T-helper 1 cell (primary cell): Measurements from ENCODE around the gene ANKRD22.
A peak's percentile ranks its signal among the peaks of the same experiment; 100 is the strongest.
"Not testable (repeated sequence)": the region's sequence is repeated elsewhere in the genome, so short reads cannot be mapped to it uniquely, and the experiment has no call there.

Experiments
- DNase-seq, 5 donors: peaks; one replicate each; pipeline ENCODE4 v3.0.0-alpha.2; 2012 to 2020

Gene ANKRD22

GRCh38 chr10:88877298-88877697 lies 25.7 kb upstream of the ANKRD22 start:
- DNase-seq = no peak

GRCh38 chr10:88875081-88875480 lies 23.4 kb upstream of the ANKRD22 start:
- no peak for DNase-seq

DNA sequence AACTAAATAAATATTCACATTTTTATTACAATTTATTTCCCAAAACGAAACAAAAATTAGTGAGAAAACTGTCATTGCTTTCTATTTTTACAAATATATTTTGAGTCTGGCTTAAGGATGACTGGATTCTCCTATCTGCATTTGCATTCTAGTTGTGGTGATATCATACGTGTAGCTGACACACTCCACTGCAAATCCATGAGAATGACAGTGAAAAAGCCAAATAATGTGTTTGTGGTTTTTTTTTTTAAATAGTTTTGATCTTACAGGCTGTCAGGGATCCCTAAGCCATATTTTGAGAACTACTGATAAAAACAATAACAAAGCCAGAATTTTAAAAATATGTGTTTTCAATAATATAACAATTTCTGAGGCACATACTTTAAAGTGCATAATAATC lies 22.6 kb upstream of the ANKRD22 start:
- no peak for DNase-seq

- no peak for DNase-seq
These were observed 22.1 kb upstream of the ANKRD22 start for GRCh38 chr10:88873757-88874156.

GRCh38 chr10:88870089-88870488 lies 18.4 kb upstream of the ANKRD22 start:
- no peak for DNase-seq

- no peak for DNase-seq
These were observed 14.8 kb upstream of the ANKRD22 start for GRCh38 chr10:88866454-88866853.

- DNase-seq = peak in 1 of 5 donors; percentile 31
These were observed 13.7 kb upstream of the ANKRD22 start for GRCh38 chr10:88865281-88865876.

DNA sequence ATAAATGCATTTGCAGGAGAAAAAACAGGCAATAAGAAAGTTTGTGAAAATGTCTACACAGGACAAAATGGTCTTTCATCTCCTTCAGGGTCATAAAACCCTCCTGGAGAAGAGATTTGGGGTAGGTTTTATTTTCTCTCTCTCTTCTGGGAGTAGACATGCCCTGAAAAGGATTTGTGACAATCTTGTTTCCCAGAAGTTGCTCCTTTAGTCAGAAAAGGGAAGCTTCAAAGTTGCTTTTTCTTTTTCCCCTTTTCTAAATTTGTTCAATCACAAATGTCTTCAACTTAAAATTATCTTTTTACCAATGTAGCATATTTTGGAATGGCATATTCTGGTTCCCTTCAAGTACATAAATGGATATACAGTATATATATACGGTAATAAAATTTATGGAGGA lies 9.4 kb upstream of the ANKRD22 start:
- no peak for DNase-seq

GRCh38 chr10:88858491-88858890 lies 6.8 kb upstream of the ANKRD22 start:
- peak in 1 of 5 donors; percentile 27 for DNase-seq

- no peak for DNase-seq
These were observed 6.2 kb upstream of the ANKRD22 start for GRCh38 chr10:88857831-88858230.

DNA sequence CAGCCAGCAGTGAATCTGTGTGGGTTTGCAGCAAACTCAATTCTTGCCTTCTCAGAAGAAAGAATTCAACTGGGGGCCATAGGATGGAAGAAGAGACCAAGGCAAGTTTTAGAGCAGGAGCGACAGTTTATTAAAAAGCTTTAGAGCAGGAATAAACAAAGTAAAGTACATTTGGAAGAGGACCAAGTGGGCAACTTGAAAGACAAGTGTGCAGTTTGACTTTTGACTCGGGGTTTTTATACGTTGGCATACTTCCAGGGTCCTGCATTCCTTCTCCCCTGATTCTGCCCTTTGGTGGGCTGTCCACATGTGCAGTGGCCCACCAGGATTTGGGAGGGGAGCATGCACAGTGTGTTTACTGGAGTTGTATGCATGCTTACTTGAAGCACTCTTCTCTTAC lies 3.0 kb upstream of the ANKRD22 start:
- no peak for DNase-seq

- no peak for DNase-seq
These were observed 1.7 kb upstream of the ANKRD22 start for GRCh38 chr10:88853155-88853881.

- no peak for DNase-seq
These were observed 683 bp upstream of the ANKRD22 start for GRCh38 chr10:88852327-88852726.

GRCh38 chr10:88850712-88851111 lies 932 bp downstream of the ANKRD22 start:
- no peak for DNase-seq

GRCh38 chr10:88849234-88849633 lies 2.4 kb downstream of the ANKRD22 start:
- peak in 1 of 5 donors; percentile 49 for DNase-seq

DNA sequence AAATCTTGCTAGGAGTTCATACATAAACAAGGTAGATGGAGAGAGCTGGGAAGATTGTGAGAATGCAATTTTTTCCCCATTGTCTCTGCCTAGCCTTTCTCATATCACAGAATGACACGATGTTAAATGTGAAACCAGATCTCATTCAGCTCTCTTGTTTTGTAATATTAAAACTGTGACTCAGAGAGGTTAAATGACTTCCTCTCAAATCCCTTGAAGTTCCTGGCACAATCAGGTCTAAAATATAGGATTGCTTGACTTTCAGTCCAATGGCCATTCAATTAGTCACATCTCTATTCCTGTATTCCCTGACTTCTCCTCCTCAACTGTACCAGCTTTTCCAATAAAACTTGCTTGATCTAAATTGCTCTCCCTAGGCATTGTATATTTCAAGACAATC lies 3.1 kb downstream of the ANKRD22 start:
- DNase-seq = peak in 1 of 5 donors; percentile 47

DNA sequence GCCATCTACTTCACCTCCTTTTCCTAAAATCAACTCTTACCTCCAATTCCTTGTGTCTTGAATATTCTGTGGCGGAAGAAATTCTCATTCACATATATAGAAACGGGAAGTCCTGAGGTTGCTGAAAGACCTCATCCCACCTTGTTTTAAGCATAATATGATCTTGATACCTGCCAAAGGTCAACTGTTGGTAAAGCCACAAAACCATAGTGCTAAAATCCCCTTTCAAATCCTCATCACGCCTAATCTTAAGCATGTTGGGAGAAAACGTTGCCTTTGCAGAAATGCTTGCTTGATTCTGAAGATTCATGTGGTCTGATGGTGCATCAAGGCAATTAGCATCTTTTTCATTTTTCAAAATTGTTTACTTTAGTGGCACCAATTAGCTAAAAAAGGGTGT lies 8.5 kb downstream of the ANKRD22 start:
- DNase-seq = no peak

DNA sequence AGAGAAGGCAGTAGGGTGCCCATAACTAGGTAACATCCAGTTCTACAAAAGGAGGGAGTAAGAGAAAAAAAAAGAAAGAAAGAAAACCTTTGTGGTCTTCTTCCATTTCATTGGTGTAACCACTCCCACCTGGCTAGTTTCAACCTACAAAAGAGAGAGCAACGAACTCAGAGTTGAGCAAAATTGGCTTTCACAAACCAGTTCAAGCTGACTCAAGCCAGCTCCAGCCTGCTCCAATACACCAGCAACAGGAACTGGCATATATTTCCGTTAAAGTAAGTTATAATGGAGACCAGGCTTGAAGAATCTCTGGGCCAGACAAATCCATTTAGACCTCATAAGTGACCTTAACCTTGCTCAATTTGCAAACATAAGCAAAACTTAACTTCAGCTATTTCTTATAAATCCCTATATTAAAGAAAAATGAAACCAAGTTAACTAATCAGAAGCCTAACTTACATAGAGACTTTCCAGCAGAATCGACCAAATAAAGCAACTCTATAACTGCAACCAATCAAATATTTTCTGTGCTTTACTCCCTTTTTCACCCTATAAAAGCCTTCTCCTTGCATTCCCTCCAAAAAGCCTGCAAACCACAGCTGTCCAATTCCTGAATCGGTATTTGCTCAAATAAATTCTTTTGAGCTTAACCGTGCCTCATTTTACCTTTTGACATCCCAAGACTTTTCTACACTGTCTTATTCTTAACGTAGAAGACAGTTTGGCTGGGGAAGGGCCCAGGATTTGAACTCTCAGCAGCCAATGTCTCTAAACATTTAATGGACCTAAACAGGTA lies 10.1 kb downstream of the ANKRD22 start:
- DNase-seq = no peak

GRCh38 chr10:88840881-88841280 lies 10.8 kb downstream of the ANKRD22 start:
- DNase-seq = no peak

GRCh38 chr10:88840104-88840503 lies 11.5 kb downstream of the ANKRD22 start:
- no peak for DNase-seq

GRCh38 chr10:88838766-88839350 lies 12.8 kb downstream of the ANKRD22 start:
- no peak for DNase-seq

DNA sequence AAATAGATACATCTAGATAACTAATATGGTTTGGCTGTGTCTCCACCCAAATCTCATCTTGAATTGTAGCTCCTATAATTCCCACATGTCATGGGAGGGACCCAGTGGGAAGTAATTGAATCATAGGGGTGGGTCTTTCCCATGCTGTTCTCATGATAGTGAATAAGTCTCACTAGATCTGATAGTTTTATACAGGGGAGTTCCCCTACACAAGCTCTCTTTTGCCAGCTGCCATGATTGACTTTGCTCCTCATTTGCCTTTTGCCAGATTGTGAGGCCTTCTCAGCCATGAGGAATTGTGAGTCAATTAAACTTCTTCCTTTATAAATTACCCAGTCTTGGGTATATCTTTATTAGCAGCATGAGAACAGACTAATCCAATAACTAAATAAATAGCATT lies 14.0 kb downstream of the ANKRD22 start:
- DNase-seq = not testable (repeated sequence)

GRCh38 chr10:88835910-88836221 lies 15.8 kb downstream of the ANKRD22 start:
- no peak for DNase-seq
